Omental fat pad (tissue), 4 donors: Measurements from ENCODE around the gene C1QTNF12. TPM values are rescaled to one million over a fixed set of nuclear protein-coding genes. Genes with fewer than 3 reads are reported as not detected.

Experiments
- ATAC-seq: fragments of 150-250 bp; one replicate; pipeline ENCODE4 v1.9.1; 2016; ENCODE audit warnings: mild to moderate bottlenecking, moderate library complexity; ENCODE audit not compliant: low FRiP score
- DNase-seq: peaks from one replicate; pipeline ENCODE4 v3.0.0-alpha.2; 2019; ENCODE audit warnings: low spot score
- total RNA-seq, 4 donors: library from RNA; depleted of rRNA; stranded (reverse); fragments of >200 nt; gene quantifications; one replicate each; pipeline ENCODE4 v1.1.0, GENCODE V29; 2016
- TF ChIP-seq, protein P1 (sequence below), 3 donors: fragments of 450-650 bp; IDR thresholded peaks; one replicate each; pipeline ENCODE4 v1.5.1; 2016 to 2017; ENCODE audit warnings: antibody characterized with exemption in 3 of 3, mild to moderate bottlenecking in 3 of 3, moderate library complexity in 2 of 3

C1QTNF12 gene
- total RNA-seq, 4 donors from 2014 or later, result 1.0 to 5.2 (median 1.8) TPM; not detected in 1

DNA sequence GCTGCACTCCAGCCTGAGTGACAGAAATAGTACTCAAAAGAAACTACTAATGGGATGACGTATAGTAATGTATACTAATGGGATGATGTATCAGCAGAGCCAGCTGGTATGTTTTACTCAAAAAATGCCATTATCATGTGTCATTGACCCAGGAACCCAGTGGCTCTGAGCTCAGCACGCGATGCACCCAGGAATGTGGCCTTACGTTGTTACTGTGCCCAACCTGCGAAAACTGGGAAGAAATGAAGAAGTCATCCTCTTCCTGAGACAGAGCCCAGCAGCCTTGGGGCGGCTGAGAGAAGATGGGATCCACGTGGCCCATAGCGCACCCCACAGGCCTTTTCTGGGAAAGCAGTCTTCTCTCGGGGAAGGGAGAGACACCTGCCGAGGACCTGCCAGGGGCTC lies 18.3 kb upstream of the C1QTNF12 start:
- ATAC-seq, result no peak
- DNase-seq, result no peak
- TF ChIP-seq, protein P1, sequence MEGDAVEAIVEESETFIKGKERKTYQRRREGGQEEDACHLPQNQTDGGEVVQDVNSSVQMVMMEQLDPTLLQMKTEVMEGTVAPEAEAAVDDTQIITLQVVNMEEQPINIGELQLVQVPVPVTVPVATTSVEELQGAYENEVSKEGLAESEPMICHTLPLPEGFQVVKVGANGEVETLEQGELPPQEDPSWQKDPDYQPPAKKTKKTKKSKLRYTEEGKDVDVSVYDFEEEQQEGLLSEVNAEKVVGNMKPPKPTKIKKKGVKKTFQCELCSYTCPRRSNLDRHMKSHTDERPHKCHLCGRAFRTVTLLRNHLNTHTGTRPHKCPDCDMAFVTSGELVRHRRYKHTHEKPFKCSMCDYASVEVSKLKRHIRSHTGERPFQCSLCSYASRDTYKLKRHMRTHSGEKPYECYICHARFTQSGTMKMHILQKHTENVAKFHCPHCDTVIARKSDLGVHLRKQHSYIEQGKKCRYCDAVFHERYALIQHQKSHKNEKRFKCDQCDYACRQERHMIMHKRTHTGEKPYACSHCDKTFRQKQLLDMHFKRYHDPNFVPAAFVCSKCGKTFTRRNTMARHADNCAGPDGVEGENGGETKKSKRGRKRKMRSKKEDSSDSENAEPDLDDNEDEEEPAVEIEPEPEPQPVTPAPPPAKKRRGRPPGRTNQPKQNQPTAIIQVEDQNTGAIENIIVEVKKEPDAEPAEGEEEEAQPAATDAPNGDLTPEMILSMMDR (IDR thresholded peaks at IDR 0.05), result no peak

DNA sequence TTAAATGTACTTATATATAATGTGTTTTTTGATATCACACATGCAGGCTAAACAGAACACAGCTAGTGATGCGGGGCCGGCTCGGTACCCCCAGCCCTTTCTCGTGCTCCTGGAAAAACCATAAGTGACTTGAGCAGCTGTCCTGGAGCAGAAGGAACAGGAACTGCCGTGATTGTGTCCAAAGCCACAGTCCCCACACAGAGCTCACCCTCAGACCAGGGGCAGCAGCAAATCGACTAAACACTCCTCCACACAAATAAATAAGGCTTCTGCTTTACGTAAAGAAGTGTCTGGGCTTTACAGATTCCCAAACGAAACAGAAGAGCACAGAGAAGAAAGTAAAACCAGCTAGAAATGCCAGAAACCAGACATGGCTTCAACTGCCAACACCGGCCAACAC lies 17.5 kb upstream of the C1QTNF12 start:
- DNase-seq (no peak), ATAC-seq (no peak)
- TF ChIP-seq, protein P1 (IDR thresholded peaks at IDR 0.05), result no peak

DNA sequence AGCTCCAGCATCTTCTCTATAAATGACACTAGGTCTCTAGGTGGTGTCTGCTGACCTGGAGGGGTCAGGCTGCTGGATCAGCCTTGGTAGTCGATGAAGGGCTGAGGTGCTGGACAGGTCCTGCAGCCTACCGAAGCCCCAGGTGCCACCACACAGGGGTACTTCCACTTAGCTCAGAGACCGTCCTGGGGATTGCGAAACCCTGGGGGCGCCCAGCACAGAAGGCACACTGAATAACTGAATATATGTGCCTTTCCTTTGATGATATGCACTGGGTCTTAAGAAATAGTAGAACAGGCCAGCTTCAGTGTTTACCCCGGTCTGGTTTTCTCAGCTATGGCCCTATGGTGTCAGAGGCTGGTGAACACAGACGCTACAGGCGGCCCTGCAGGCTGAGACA lies 16.2 kb upstream of the C1QTNF12 start:
- TF ChIP-seq, protein P1 (IDR thresholded peaks at IDR 0.05), result no peak

DNA sequence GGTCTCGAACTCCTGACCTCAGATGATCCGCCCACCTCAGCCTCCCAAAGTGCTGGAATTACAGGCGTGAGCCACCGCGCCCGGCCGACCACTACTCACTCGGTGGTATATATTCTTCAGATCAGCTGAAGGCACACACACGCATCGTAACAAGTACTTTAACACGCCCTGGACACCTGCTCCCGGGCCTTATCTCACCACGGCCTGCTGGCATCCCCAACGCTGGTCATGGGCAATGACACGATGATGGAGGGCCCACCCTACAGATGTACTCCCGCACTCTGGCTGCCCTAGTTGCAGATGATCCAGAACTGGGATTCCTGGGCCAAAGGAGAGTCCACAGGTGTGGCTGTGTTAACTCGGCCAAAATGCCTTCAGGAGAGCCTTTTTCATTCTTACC lies 15.5 kb upstream of the C1QTNF12 start:
- no peak for ATAC-seq
- TF ChIP-seq, protein P1 (IDR thresholded peaks at IDR 0.05), result no peak
- DNase-seq, result no peak

More for the DNA sequence above, 16.2 kb upstream of the C1QTNF12 start:
- DNase-seq, result no peak
- ATAC-seq, result no peak

DNA sequence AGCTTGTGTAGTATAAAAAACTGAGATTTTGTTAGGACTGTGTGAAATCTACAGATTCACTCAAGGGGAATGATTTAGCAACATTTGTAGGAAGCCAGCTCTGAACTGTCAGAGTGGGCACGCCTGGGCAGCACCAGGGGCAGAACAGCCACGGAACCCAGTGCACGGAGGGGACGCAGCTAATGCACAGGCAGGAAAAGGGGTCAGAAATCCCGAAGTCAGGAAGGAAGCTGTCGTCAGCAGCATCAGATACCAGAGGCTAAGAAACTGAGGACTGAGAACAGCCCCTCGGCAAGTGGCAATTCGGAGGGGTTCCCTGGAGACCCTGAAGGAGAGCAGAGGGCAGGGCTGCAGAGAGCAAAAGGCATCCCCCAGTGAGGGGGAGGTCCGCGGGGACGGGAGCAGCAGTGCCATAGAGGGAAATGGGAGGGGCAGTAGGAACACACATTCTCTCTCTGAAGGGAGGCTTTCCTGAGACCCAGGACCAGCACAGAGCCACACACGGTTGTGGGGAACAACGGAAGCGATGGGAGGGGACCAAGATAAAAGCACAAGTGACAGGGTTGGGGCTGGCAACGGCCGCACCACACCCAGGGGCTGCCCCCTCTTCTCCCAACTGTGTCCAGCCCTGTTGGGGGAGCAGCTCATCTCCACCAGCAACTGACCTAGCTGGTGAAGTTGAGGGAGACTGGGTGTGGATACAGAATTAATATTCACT lies 14.5 kb upstream of the C1QTNF12 start:
- ATAC-seq, result no peak
- DNase-seq, result no peak
- TF ChIP-seq, protein P1 (IDR thresholded peaks at IDR 0.05), result no peak

DNA sequence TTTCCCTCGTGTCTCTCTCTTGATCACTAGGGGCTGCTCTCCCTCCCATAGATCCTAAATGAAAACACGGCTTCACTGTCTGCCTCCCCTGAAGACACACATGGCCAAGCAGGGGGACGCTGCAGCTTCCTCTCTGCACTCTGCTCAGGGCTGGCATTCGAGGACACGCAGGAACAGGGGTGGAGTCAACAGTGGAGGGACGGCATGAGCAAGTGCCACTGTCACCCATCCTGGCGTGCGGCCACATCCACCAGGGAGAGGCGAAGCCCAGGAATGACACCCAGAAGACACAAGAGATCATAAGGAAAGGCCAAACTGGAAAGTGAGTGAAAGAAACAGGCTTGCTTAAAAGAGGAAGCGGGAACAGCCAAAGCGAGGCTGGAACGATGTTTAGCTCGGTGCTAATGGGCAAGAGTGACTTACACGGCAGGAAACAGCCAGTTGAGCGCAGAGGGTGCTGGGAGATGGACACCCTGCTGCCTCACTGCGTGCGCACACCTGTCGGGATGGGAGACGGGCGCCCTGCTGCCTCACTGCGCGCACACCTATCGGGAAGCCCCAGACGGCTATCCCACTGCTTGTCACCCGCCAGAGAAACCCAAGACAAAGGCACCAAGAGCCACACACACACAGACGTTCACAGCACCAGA lies 13.6 kb upstream of the C1QTNF12 start:
- DNase-seq, result no peak
- no peak for ATAC-seq
- TF ChIP-seq, protein P1 (IDR thresholded peaks at IDR 0.05), result no peak

DNA sequence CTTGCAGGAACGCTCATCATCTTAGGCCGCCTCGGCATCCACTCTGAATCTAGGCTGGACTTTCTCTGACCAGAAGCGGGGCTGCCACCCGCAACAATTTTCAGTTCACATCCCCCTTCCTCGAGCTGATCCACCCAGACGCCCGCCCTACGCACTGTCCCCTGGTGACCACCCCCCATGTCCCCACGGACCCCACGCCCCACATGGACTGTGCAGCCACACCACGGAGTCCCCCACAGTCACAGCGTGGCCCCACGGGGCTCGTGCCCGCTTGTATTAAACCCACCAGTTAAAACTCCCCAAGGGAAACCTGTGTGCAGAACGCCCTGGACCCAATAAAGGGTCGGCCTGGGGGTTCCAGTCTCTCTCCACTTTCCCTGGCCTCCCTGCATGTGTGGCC lies 13.0 kb upstream of the C1QTNF12 start:
- DNase-seq (no peak), ATAC-seq (no peak)
- TF ChIP-seq, protein P1 (IDR thresholded peaks at IDR 0.05), result no peak
